K562 (cell line): ENCODE measurements around the gene GEMIN7. TPM values are rescaled to one million over a fixed set of nuclear protein-coding genes. Genes with fewer than 3 reads are reported as not detected.
A peak's percentile ranks its signal among the peaks of the same experiment; 100 is the strongest.

Experiments
- ETV5 ChIP-seq: sonication (generic); formaldehyde crosslinking; IDR thresholded peaks from 2 replicates; pipeline ENCODE4 v1.4.0; 2020; ENCODE audit warnings: low read depth, mild to moderate bottlenecking, missing genetic modification reagents
- NFIX ChIP-seq: fragments of 250-450 bp; sonication (Bioruptor Pico); IDR thresholded peaks from 2 replicates; pipeline ENCODE4 v1.4.0; 2020; ENCODE audit warnings: low read depth, mild to moderate bottlenecking, moderate library complexity
- POLR2B ChIP-seq: fragments of 450-650 bp; IDR thresholded peaks from 2 replicates; pipeline ENCODE4 v1.6.1; 2018; ENCODE audit warnings: low read depth; ENCODE audit not compliant: partially characterized antibody
- RERE ChIP-seq: sonication (generic); formaldehyde crosslinking; IDR thresholded peaks from 2 replicates; pipeline ENCODE4 v1.8.0; 2023; ENCODE audit warnings: missing genetic modification reagents, mild to moderate bottlenecking, borderline replicate concordance
- TFAP4 ChIP-seq: sonication (generic); formaldehyde crosslinking; IDR thresholded peaks from 2 replicates; pipeline ENCODE4 v1.8.0; 2022; ENCODE audit warnings: missing genetic modification reagents, mild to moderate bottlenecking, moderate library complexity, borderline replicate concordance
- ZBTB40 ChIP-seq, 2 experiments: fragments of 450-650 bp in 1 of 2; sonication (generic) in 1 of 2; formaldehyde crosslinking in 1 of 2; IDR thresholded peaks; 2 replicates each; pipeline versions ENCODE4 v1.7.1 to v1.9.0; 2016 to 2022; ENCODE audit warnings: inconsistent platforms in 1 of 2, mild to moderate bottlenecking in 1 of 2, missing genetic modification reagents in 1 of 2
- ZNF586 ChIP-seq: fragments of 450-650 bp; formaldehyde crosslinking; conservative IDR thresholded peaks from 2 replicates; pipeline ENCODE4 v1.4.0; 2020; ENCODE audit warnings: mild to moderate bottlenecking, moderate library complexity
- ZNF717 ChIP-seq: fragments of 250-450 bp; sonication (Bioruptor Pico); IDR thresholded peaks from 2 replicates; pipeline ENCODE4 v1.5.0; 2021
- ZNF830 ChIP-seq: fragments of 250-450 bp; sonication (Bioruptor Pico); IDR thresholded peaks from 2 replicates; pipeline ENCODE4 v1.5.0; 2021; ENCODE audit warnings: mild to moderate bottlenecking
- polyA plus RNA-seq, 8 experiments: library from polyadenylated mRNA; depleted of rRNA in 4 of 8; stranded (reverse) in 5 of 8; unstranded in 3 of 8; fragments of >200 nt; fragmentation: Nextera tagmentation in 2 of 8; fragmentation: Illumina TruSeq in 1 of 8; extraction: Ambion mirVana in 2 of 8; extraction: Trizol in 1 of 8; gene quantifications; 2 replicates each; pipeline versions ENCODE4 v1.2.1 to v1.2.3, GENCODE V29; 2011 to 2014; ENCODE audit warnings: inconsistent platforms in 1 of 8, missing spikeins in 1 of 8
- total RNA-seq, 7 experiments: library from RNA; depleted of rRNA in 6 of 7; stranded (reverse); fragments of >200 nt in 6 of 7; fragmentation: Illumina TruSeq in 2 of 7; extraction: Trizol in 2 of 7; gene quantifications; 2 replicates each; pipeline versions ENCODE4 v1.2.1 to v1.2.3, GENCODE V29; 2011 to 2021; ENCODE audit warnings: low replicate concordance in 1 of 7

Gene GEMIN7
- total and polyA plus RNA-seq, 9 of the 15 experiments (the other 6 are each of a cell fraction or from before 2014, with no cell fraction given): 23.1 to 124 (median 54.9) TPM

GRCh38 chr19:45038931-45039893, 39.8 kb upstream of the GEMIN7 start, which contains the start of gene CLASRP (continued):
- TF ChIP-seq RERE (no peak), ZBTB40 (IDR thresholded peaks at IDR 0.05) (peak; percentile 98), ZBTB40 (CRISPR knock-in tag; IDR thresholded peaks at IDR 0.05) (no peak), ZNF717 (no peak), TFAP4 (CRISPR knock-in tag) (peak; percentile 88), ZNF830 (CRISPR knock-in tag) (no peak), ETV5 (CRISPR knock-in tag) (peak; percentile 78; the same call in 1 of the 2 replicates), NFIX (no peak), POLR2B (peak; percentile 91), ZNF586 (no peak)
